Measurements from ENCODE around the gene SPEM1. TPM values are rescaled to one million over a fixed set of nuclear protein-coding genes. Genes with fewer than 3 reads are reported as not detected.

The SPEM1 gene
- total and polyA plus RNA-seq, 4 donors: not detected

DNA sequence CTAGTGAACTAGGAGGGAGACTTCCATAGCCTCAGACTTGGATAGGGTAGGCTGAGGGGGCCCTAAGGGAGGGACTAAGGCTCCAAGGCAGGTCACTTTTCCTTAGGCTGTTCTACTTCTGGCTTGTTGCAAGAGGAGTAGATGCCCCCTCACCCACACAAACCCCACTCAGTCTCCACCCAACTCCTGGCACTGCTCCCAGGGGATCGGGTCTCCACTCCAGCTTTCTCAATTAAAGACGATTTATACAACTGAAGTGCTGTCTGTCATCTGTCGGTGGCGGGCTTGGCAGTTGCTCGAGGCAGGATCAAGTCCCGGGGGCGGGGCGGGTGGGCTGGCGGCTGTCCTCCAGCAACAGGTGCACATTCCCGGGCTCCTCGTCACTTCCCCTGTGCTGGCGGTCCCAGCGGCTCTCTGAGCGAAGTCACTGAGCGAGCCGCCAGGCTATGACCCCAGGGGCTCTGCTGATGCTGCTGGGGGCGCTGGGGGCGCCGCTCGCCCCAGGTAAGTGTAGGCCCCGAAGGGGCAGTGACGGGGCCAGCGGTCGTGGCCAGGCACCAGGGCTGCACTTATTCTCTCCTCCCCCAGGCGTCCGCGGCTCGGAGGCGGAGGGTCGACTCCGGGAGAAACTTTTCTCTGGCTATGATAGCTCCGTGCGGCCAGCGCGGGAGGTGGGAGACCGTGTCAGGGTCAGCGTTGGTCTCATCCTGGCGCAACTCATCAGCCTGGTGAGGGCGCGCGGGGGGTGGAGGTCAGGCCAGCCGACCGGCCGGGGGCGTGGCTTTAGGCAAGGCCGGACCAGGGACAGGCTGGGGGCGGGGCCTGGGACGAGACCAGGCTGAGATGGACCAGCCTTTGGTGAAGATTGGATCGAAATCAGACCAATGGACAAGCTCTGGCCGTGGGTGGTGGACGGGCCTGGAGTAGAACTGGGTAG, 24.8 kb downstream of the SPEM1 start, which contains the start of gene CHRNB1:
CHRNB1 (plus strand) TSS at position 380 of the 937 bp plus-strand sequence; CDS start at position 447, 67 bp downstream.
- H3K27me3 ChIP-seq (ENCODE audit: control insufficient read depth in 4 of 4, insufficient read depth in 4 of 4, low read length in 3 of 4): no peaks in the 10 kb centered on the region
- peak within 1 kb of the TSS; percentile 80 to 92 for H3K27ac ChIP-seq (ENCODE audit: low read depth in 1 of 2, low read length in 2 of 2)

DNA sequence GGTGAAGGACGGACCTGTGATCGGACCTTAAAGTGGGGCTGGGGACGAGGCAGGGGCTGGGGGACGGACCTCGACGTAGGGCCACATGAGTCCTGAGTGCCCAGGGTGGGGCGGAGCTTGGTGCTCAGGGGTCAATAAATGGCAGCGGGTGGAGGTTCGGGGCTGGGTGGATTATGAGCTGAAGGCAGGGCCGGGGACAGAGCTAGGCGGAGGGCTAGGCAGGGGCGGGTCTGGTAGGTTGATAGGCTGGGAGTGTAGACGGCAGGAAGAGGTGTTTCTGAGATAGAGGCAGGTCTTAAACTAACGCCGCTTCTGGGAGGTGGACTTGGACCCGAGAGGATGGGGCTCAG, 25.5 kb downstream of the SPEM1 start:
- no peaks in the 10 kb centered on the region for H3K9me3 ChIP-seq (ENCODE audit: control insufficient read depth in 4 of 4, low read length in 3 of 4)
- peak overlapping the region; percentile 80 to 92 for H3K27ac ChIP-seq (ENCODE audit: low read depth in 1 of 2, low read length in 2 of 2)
- DNase-seq (ENCODE audit: low spot score): no peak
- no peaks in the 10 kb centered on the region for H3K36me3 ChIP-seq (ENCODE audit: control insufficient read depth in 4 of 4, insufficient read depth in 3 of 4, low read depth in 1 of 4, low read length in 3 of 4)
- H3K27me3 ChIP-seq (ENCODE audit: control insufficient read depth in 4 of 4, insufficient read depth in 4 of 4, low read length in 3 of 4): no peaks in the 10 kb centered on the region
- TF ChIP-seq, protein P1, sequence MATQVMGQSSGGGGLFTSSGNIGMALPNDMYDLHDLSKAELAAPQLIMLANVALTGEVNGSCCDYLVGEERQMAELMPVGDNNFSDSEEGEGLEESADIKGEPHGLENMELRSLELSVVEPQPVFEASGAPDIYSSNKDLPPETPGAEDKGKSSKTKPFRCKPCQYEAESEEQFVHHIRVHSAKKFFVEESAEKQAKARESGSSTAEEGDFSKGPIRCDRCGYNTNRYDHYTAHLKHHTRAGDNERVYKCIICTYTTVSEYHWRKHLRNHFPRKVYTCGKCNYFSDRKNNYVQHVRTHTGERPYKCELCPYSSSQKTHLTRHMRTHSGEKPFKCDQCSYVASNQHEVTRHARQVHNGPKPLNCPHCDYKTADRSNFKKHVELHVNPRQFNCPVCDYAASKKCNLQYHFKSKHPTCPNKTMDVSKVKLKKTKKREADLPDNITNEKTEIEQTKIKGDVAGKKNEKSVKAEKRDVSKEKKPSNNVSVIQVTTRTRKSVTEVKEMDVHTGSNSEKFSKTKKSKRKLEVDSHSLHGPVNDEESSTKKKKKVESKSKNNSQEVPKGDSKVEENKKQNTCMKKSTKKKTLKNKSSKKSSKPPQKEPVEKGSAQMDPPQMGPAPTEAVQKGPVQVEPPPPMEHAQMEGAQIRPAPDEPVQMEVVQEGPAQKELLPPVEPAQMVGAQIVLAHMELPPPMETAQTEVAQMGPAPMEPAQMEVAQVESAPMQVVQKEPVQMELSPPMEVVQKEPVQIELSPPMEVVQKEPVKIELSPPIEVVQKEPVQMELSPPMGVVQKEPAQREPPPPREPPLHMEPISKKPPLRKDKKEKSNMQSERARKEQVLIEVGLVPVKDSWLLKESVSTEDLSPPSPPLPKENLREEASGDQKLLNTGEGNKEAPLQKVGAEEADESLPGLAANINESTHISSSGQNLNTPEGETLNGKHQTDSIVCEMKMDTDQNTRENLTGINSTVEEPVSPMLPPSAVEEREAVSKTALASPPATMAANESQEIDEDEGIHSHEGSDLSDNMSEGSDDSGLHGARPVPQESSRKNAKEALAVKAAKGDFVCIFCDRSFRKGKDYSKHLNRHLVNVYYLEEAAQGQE (IDR thresholded peaks at IDR 0.05): peak; percentile 47
- TF ChIP-seq HNF4G (IDR thresholded peaks at IDR 0.05): no peak
- peak; percentile 94 for TF ChIP-seq YY1 (IDR thresholded peaks at IDR 0.05)
- TF ChIP-seq, protein P2, sequence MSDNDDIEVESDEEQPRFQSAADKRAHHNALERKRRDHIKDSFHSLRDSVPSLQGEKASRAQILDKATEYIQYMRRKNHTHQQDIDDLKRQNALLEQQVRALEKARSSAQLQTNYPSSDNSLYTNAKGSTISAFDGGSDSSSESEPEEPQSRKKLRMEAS (IDR thresholded peaks at IDR 0.05): no peak
- TF ChIP-seq HNF4A (conservative IDR thresholded peaks at IDR 0.05): peak in 1 of 2 donors; percentile 41
- no peak for TF ChIP-seq GABPA (IDR thresholded peaks at IDR 0.05 in 1 of 2, conservative IDR thresholded peaks at IDR 0.05 in 1 of 2)
- TF ChIP-seq FOXA2 (IDR thresholded peaks at IDR 0.05): no peak
- peak; percentile 24 to 32 for TF ChIP-seq RXRA (IDR thresholded peaks at IDR 0.05)
- peak; percentile 59 for TF ChIP-seq SP1 (IDR thresholded peaks at IDR 0.05)
- TF ChIP-seq RAD21 (IDR thresholded peaks at IDR 0.05): peak; percentile 1 to 5
- H3K4me3 ChIP-seq (ENCODE audit: low read depth in 1 of 3, low read length in 3 of 3): peak overlapping the region in 2 of 3 donors; percentile 45 to 73
- peaks cover 11 to 23% (median 18%) of the 10 kb centered on the region in 4 donors for H3K4me1 ChIP-seq (ENCODE audit: control insufficient read depth in 4 of 4, insufficient read depth in 4 of 4, low read length in 3 of 4)
- H3K9ac ChIP-seq (ENCODE audit: low read depth in 1 of 2, low read length in 2 of 2): no peak overlapping the region
- 2% methylated on average over 16 of the region's 16 CpGs for WGBS

More for the DNA sequence above, 24.8 kb downstream of the SPEM1 start, which contains the start of gene CHRNB1:
- Histone ChIP-seq H3K4me3 (ENCODE audit: low read depth in 1 of 3, low read length in 3 of 3) (peak within 1 kb of the TSS; percentile 34 to 73 (median 68)), H3K4me1 (ENCODE audit: control insufficient read depth in 4 of 4, insufficient read depth in 4 of 4, low read length in 3 of 4) (peaks cover 14 to 29% (median 23%) of the 10 kb centered on the region in 4 donors), H3K9ac (ENCODE audit: low read depth in 1 of 2, low read length in 2 of 2) (peak within 1 kb of the TSS in 1 of 2 donors; percentile 45), H3K36me3 (ENCODE audit: control insufficient read depth in 4 of 4, insufficient read depth in 3 of 4, low read depth in 1 of 4, low read length in 3 of 4) (no peaks in the 10 kb centered on the region), H3K9me3 (ENCODE audit: control insufficient read depth in 4 of 4, low read length in 3 of 4) (no peaks in the 10 kb centered on the region)
- peak; percentile 83 for DNase-seq (ENCODE audit: low spot score)
- 5% methylated on average over 51 of the region's 51 CpGs for WGBS
- TF ChIP-seq, protein P1 (IDR thresholded peaks at IDR 0.05): peak; percentile 68
- TF ChIP-seq NR2F2 (IDR thresholded peaks at IDR 0.05) (peak; percentile 30), FOXA1 (IDR thresholded peaks at IDR 0.05) (no peak), RAD21 (IDR thresholded peaks at IDR 0.05) (peak in 1 of 2 donors; percentile 43), SP1 (IDR thresholded peaks at IDR 0.05) (peak; percentile 68), HNF4A (conservative IDR thresholded peaks at IDR 0.05) (peak in 1 of 2 donors; percentile 16), HNF4G (IDR thresholded peaks at IDR 0.05) (no peak), RXRA (IDR thresholded peaks at IDR 0.05) (peak; percentile 44 to 45)
